HCT116 (cell line): Measurements from ENCODE around the gene KRTAP10-8. TPM values are rescaled to one million over a fixed set of nuclear protein-coding genes. Genes with fewer than 3 reads are reported as not detected.

Experiments
- ATAC-seq: fragments of 200-7000 bp; cut with Tn5 transposase; 2 replicates; pipeline ENCODE4 v1.9.1; 2020; ENCODE audit warnings: mild to moderate bottlenecking, moderate library complexity
- BruUV-seq: library from RNA; stranded (reverse); fragments of 400-500 nt; replicated peaks from 2 replicates; lab custom pipeline; 2021; lab: Mats Ljungman, UMichigan
- CTCF ChIA-PET: fragments of 300-600 bp; sonication (Branson Sonifier 250); formaldehyde crosslinking; loops from one replicate; lab custom pipeline; 2021; ENCODE audit warnings: antibody characterized with exemption; lab: Charles Lee
- POLR2A ChIA-PET: fragments of 300-600, 350-600 bp; sonication (Branson Sonifier 250); formaldehyde crosslinking; loops from one replicate; lab custom pipeline; 2021; ENCODE audit warnings: antibody characterized with exemption; lab: Charles Lee
- RAD21 ChIA-PET, 2 experiments: fragments of 300-600 bp; sonication (Branson Sonifier 250); formaldehyde crosslinking; loops; one replicate each; lab custom pipeline; 2023; ENCODE audit warnings: low total read pairs in 2 of 2; ENCODE audit not compliant: uncharacterized antibody in 2 of 2, unreplicated experiment in 2 of 2, low non-redundant PET in 1 of 2; lab: Charles Lee
- DNase-seq: peaks from one replicate; pipeline ENCODE4 v3.0.0-alpha.2; 2010; ENCODE audit warnings: low read depth, low spot score
- H2AFZ ChIP-seq: fragments of 200-600 bp; shearing (Covaris generic), sonication (generic); 2 replicates; pipeline ENCODE4 v1.6.1; 2017; ENCODE audit warnings: low read depth, mixed run types, mixed read lengths, antibody characterized with exemption, low read length; ENCODE audit not compliant: poor library complexity, severe bottlenecking
- H3K27ac ChIP-seq: 2 replicates; pipeline ENCODE4 v1.5.1; 2012; ENCODE audit warnings: low read depth, low read length
- H3K27me3 ChIP-seq: fragments of 200-600 bp; sonication (generic); 2 replicates; pipeline ENCODE4 v1.6.1; 2016; ENCODE audit warnings: mixed run types, low read length, mixed read lengths; ENCODE audit not compliant: insufficient read depth
- H3K36me3 ChIP-seq, 2 experiments: fragments of 200-500 bp in 1 of 2; fragments of 200-600 bp in 1 of 2; sonication (Bioruptor generic) in 1 of 2; sonication (generic) in 1 of 2; 2 replicates each; pipeline versions ENCODE4 v1.5.1 to v1.6.1; 2014 to 2016; ENCODE audit warnings: low read length in 2 of 2, inconsistent platforms in 1 of 2, mixed read lengths in 1 of 2, mixed run types in 1 of 2; ENCODE audit not compliant: insufficient read depth in 2 of 2, control insufficient read depth in 1 of 2
- H3K4me1 ChIP-seq, 2 experiments: fragments of 200-600 bp in 1 of 2; sonication (generic) in 1 of 2; 2 replicates each; pipeline versions ENCODE4 v1.5.1 to v1.6.1; 2012 to 2017; ENCODE audit warnings: low read length in 2 of 2, inconsistent platforms in 1 of 2, mild to moderate bottlenecking in 1 of 2, mixed read lengths in 1 of 2, mixed run types in 1 of 2, moderate library complexity in 1 of 2; ENCODE audit not compliant: insufficient read depth in 2 of 2, control insufficient read depth in 1 of 2
- H3K4me2 ChIP-seq: fragments of 200-600 bp; sonication (generic); 2 replicates; pipeline ENCODE4 v1.6.1; 2017; ENCODE audit warnings: mixed run types, low read length, mixed read lengths
- H3K4me3 ChIP-seq, 2 experiments: fragments of 200-600 bp in 1 of 2; sonication (generic) in 1 of 2; replicated peaks in 1 of 2; 2 replicates each; pipeline ENCODE4 v1.5.1; 2011 to 2016; ENCODE audit warnings: low read length in 2 of 2, control low read depth in 1 of 2, low read depth in 1 of 2, mild to moderate bottlenecking in 1 of 2, mixed read lengths in 1 of 2, mixed run types in 1 of 2
- H3K79me2 ChIP-seq: fragments of 200-600 bp; sonication (generic); 2 replicates; pipeline ENCODE4 v1.6.1; 2017; ENCODE audit warnings: mild to moderate bottlenecking, mixed run types, low read length, moderate library complexity, mixed read lengths; ENCODE audit not compliant: insufficient read depth
- H3K9ac ChIP-seq: fragments of 200-600 bp; sonication (generic); 2 replicates; pipeline ENCODE4 v1.6.1; 2016; ENCODE audit warnings: low read length, mixed read lengths
- H3K9me2 ChIP-seq: fragments of 200-600 bp; sonication (generic), shearing (Covaris generic); 2 replicates; pipeline ENCODE4 v1.6.1; 2017; ENCODE audit warnings: mixed run types, mild to moderate bottlenecking, moderate library complexity; ENCODE audit not compliant: insufficient read depth
- H3K9me3 ChIP-seq, 2 experiments: fragments of 200-500 bp in 1 of 2; fragments of 200-600 bp in 1 of 2; sonication (Bioruptor generic) in 1 of 2; sonication (generic) in 1 of 2; 2 replicates each; pipeline ENCODE4 v1.6.1; 2014 to 2017; ENCODE audit warnings: low read length in 2 of 2, mixed read lengths in 2 of 2, inconsistent platforms in 1 of 2, low read depth in 1 of 2, mild to moderate bottlenecking in 1 of 2, mixed run types in 1 of 2, moderate library complexity in 1 of 2; ENCODE audit not compliant: control insufficient read depth in 1 of 2, insufficient read depth in 1 of 2
- H4K20me1 ChIP-seq: fragments of 200-600 bp; sonication (generic), shearing (Covaris generic); 2 replicates; pipeline ENCODE4 v1.6.1; 2017; ENCODE audit warnings: mixed run types, mild to moderate bottlenecking, moderate library complexity; ENCODE audit not compliant: insufficient read depth
- CBX3 ChIP-seq: IDR thresholded peaks from 2 replicates; pipeline ENCODE4 v1.6.1; 2012; ENCODE audit warnings: low read depth
- EZH2 ChIP-seq: fragments of 200-600 bp; sonication (generic); IDR thresholded peaks from 2 replicates; pipeline ENCODE4 v1.6.1; 2017; ENCODE audit warnings: antibody characterized with exemption, mixed run types
- REST ChIP-seq: IDR thresholded peaks from 2 replicates; pipeline ENCODE4 v1.6.1; 2012; ENCODE audit warnings: low read depth
- SIN3A ChIP-seq: IDR thresholded peaks from 2 replicates; pipeline ENCODE4 v1.6.1; 2012; ENCODE audit warnings: low read depth
- YY1 ChIP-seq: IDR thresholded peaks from 2 replicates; pipeline ENCODE4 v1.6.1; 2011; ENCODE audit warnings: low read length, low read depth, moderate library complexity, mild to moderate bottlenecking; ENCODE audit not compliant: insufficient replicate concordance; ENCODE audit errors: extremely low read depth
- ZFX ChIP-seq: fragments of 450-650 bp; IDR thresholded peaks from 2 replicates; pipeline ENCODE4 v1.6.1; 2017
- intact Hi-C: fragments of 100-400 bp; cut with micrococcal nuclease; formaldehyde crosslinking; loops from 2 replicates; pipeline ENCODE4 v1.10.0; 2022
- total RNA-seq: library from RNA; stranded (reverse); gene quantifications from one replicate; pipeline ENCODE4 v1.2.1, GENCODE V29; 2021; ENCODE audit not compliant: unreplicated experiment

The KRTAP10-8 gene
- total RNA-seq, 1 experiment from 2014 or later: not detected

GRCh38 chr21:44649521-44650100, 37.7 kb downstream of the KRTAP10-8 start:
- Histone ChIP-seq H3K4me3 (no peak overlapping the region), H3K36me3 (no peaks in the 10 kb centered on the region), H3K27me3 (no peaks in the 10 kb centered on the region), H3K9ac (no peak overlapping the region), H4K20me1 (no peaks in the 10 kb centered on the region), H3K9me3 (peaks cover 0 to 6% of the 10 kb centered on the region in 2 experiments; a peak in 1 of 4 replicates), H3K4me2 (no peak overlapping the region), H3K4me1 (no peaks in the 10 kb centered on the region), H3K79me2 (no peaks in the 10 kb centered on the region), H3K27ac (no peak overlapping the region), H3K9me2 (no peaks in the 10 kb centered on the region), H2AFZ (no peak overlapping the region)
- CTCF ChIA-PET: no interaction called here
- DNase-seq (no peak), ATAC-seq (no peak)
- intact Hi-C loops: no loop called here
- BruUV-seq: no TSS peak
- POLR2A ChIA-PET: no interaction called here
- RAD21 ChIA-PET: no interaction called here
- TF ChIP-seq YY1 (no peak), ZFX (no peak), EZH2 (no peak), CBX3 (no peak), SIN3A (no peak), REST (no peak)
